GM21529 (cell line): ENCODE measurements around the gene LTBP3.

ENCODE experiments used
- ATAC-seq: cut with Tn5 transposase; IDR thresholded peaks from one replicate; pipeline ENCODE4 v1.9.1; 2021; ENCODE audit not compliant: unreplicated experiment

Gene LTBP3

GRCh38 chr11:65555693-65556231 lies 2.4 kb downstream of the LTBP3 start:
- no peak for ATAC-seq

- ATAC-seq: no peak
Observed at GRCh38 chr11:65554842-65555430, 3.2 kb downstream of the LTBP3 start.

GRCh38 chr11:65554057-65554818 lies 3.9 kb downstream of the LTBP3 start:
- ATAC-seq: no peak

- no peak for ATAC-seq
Observed at GRCh38 chr11:65553301-65554001, 4.7 kb downstream of the LTBP3 start.

- ATAC-seq: no peak
Observed at GRCh38 chr11:65552388-65552951, 5.7 kb downstream of the LTBP3 start.

GRCh38 chr11:65551572-65552387 lies 6.4 kb downstream of the LTBP3 start:
- ATAC-seq: peak; percentile 65

GRCh38 chr11:65549096-65549495 lies 9.1 kb downstream of the LTBP3 start:
- ATAC-seq: no peak

- ATAC-seq: no peak
Observed at GRCh38 chr11:65548395-65548794, 9.8 kb downstream of the LTBP3 start.

GRCh38 chr11:65547446-65548125 lies 10.6 kb downstream of the LTBP3 start:
- ATAC-seq: no peak

- ATAC-seq: peak; percentile 73
Observed at GRCh38 chr11:65546217-65546958, 11.8 kb downstream of the LTBP3 start.

- ATAC-seq: no peak
Observed at GRCh38 chr11:65545853-65546216, 12.3 kb downstream of the LTBP3 start.

- ATAC-seq: no peak
Observed at GRCh38 chr11:65542738-65543390, 15.3 kb downstream of the LTBP3 start.

- no peak for ATAC-seq
Observed at GRCh38 chr11:65541093-65541982, 16.8 kb downstream of the LTBP3 start.

- peak; percentile 65 for ATAC-seq
Observed at GRCh38 chr11:65540290-65541092, 17.7 kb downstream of the LTBP3 start.

- ATAC-seq: peak; percentile 49
Observed at GRCh38 chr11:65539744-65540289, 18.3 kb downstream of the LTBP3 start.

- no peak for ATAC-seq
Observed at GRCh38 chr11:65538915-65539743, 19.0 kb downstream of the LTBP3 start.
